Gastrocnemius medialis (tissue), 4 donors: ENCODE results near the gene DIP2B. TPM values are rescaled to one million over a fixed set of nuclear protein-coding genes. Genes with fewer than 3 reads are reported as not detected.

ENCODE experiments used
- ATAC-seq, 2 donors: fragments of 150-250 bp; one replicate each; pipeline ENCODE4 v1.9.1; 2016
- DNase-seq, 2 donors: peaks; one replicate each; pipeline ENCODE4 v3.0.0-alpha.2; 2019
- H3K27ac ChIP-seq, 4 donors: fragments of 200-600 bp; sonication (generic); 1 replicate in 1 of 4; 2 replicates in 3 of 4; pipeline ENCODE4 v1.5.1; 2016 to 2018; ENCODE audit warnings: mild to moderate bottlenecking in 2 of 4, moderate library complexity in 1 of 4
- H3K27me3 ChIP-seq, 3 donors: fragments of 200-600 bp; sonication (generic) in 2 of 3; 1 replicate in 1 of 3; 2 replicates in 2 of 3; pipeline versions ENCODE4 v1.5.1 to v1.6.0; 2016 to 2019; ENCODE audit warnings: mild to moderate bottlenecking in 1 of 3, moderate library complexity in 1 of 3
- H3K36me3 ChIP-seq, 2 donors: fragments of 200-600 bp; sonication (generic) in 1 of 2; one replicate each; pipeline ENCODE4 v1.5.1; 2017 to 2018
- H3K4me1 ChIP-seq, 2 donors: fragments of 200-600 bp; sonication (generic) in 1 of 2; one replicate each; pipeline ENCODE4 v1.5.1; 2016 to 2017; ENCODE audit warnings: mild to moderate bottlenecking in 2 of 2
- H3K4me3 ChIP-seq, 4 donors: fragments of 200-600 bp; sonication (generic) in 3 of 4; 1 replicate in 1 of 4; 2 replicates in 3 of 4; pipeline ENCODE4 v1.5.1; 2016 to 2019; ENCODE audit warnings: mild to moderate bottlenecking in 2 of 4
- H3K9me3 ChIP-seq, 3 donors: fragments of 200-600 bp; sonication (generic) in 2 of 3; 1 replicate in 1 of 3; 2 replicates in 2 of 3; pipeline ENCODE4 v1.5.1; 2016 to 2019
- CTCF ChIP-seq, 5 experiments: fragments of 450-650 bp in 3 of 5; fragments of 200-600 bp in 2 of 5; sonication (generic) in 2 of 5; IDR thresholded peaks in 4 of 5; conservative IDR thresholded peaks in 1 of 5; 1 replicate in 4 of 5; 2 replicates in 1 of 5; pipeline ENCODE4 v1.5.1; 2016 to 2019; ENCODE audit warnings: antibody characterized with exemption in 5 of 5, mild to moderate bottlenecking in 3 of 5, moderate library complexity in 3 of 5
- POLR2A ChIP-seq, 2 donors: fragments of 450-650 bp; IDR thresholded peaks; one replicate each; pipeline ENCODE4 v1.6.1; 2017; ENCODE audit warnings: antibody characterized with exemption in 2 of 2, mild to moderate bottlenecking in 2 of 2, moderate library complexity in 2 of 2
- in situ Hi-C, 4 donors: fragments of 200-750 bp; cut with MboI; loops; one replicate each; pipeline versions ENCODE4 v1.15.0 to v1.8.0; 2017; ENCODE audit warnings: low sequenced_read_pairs in 4 of 4
- intact Hi-C: fragments of 100-400 bp; cut with DNase I; formaldehyde crosslinking; loops from one replicate; pipeline ENCODE4 v1.15.1; 2023; ENCODE audit warnings: low total_unique reads
- total RNA-seq, 4 donors: library from RNA; depleted of rRNA; stranded (reverse); fragments of >200 nt; gene quantifications; one replicate each; pipeline versions ENCODE4 v1.1.0 to v1.2.3, GENCODE V29; 2016

The DIP2B gene
- total RNA-seq, 4 donors from 2014 or later = 11.5 to 15.2 (median 12.2) TPM

GRCh38 chr12:50708631-50709030 is 203.8 kb downstream of the DIP2B start:
- in situ Hi-C loops (no loop called here), intact Hi-C loops (no loop called here)
- Histone ChIP-seq H3K27me3 (no peaks in the 10 kb centered on the region), H3K4me3 (no peak overlapping the region), H3K4me1 (no peaks in the 10 kb centered on the region), H3K36me3 (peaks cover 0 to 63% of the 10 kb centered on the region in 2 donors), H3K27ac (no peak overlapping the region), H3K9me3 (no peaks in the 10 kb centered on the region)
- ATAC-seq = no peak
- DNase-seq = no peak
- TF ChIP-seq POLR2A (IDR thresholded peaks at IDR 0.05) = no peak
- no peak for TF ChIP-seq CTCF (IDR thresholded peaks at IDR 0.05 in 4 of 5, conservative IDR thresholded peaks at IDR 0.05 in 1 of 5)

- intact Hi-C loops = no loop called here
- H3K36me3 ChIP-seq = peaks cover 0 to 63% of the 10 kb centered on the region in 2 donors
- H3K4me1 ChIP-seq = no peaks in the 10 kb centered on the region
Observed at GRCh38 chr12:50711121-50711520, 206.3 kb downstream of the DIP2B start.

GRCh38 chr12:50715174-50715573 is 210.4 kb downstream of the DIP2B start:
- TF ChIP-seq POLR2A (IDR thresholded peaks at IDR 0.05) (no peak), CTCF (IDR thresholded peaks at IDR 0.05 in 4 of 5, conservative IDR thresholded peaks at IDR 0.05 in 1 of 5) (no peak)
- Histone ChIP-seq H3K4me3 (no peak overlapping the region), H3K9me3 (no peaks in the 10 kb centered on the region), H3K27ac (no peak overlapping the region), H3K4me1 (no peaks in the 10 kb centered on the region), H3K36me3 (peaks cover 0 to 56% of the 10 kb centered on the region in 2 donors), H3K27me3 (no peaks in the 10 kb centered on the region)
- ATAC-seq = no peak
- intact Hi-C loops (no loop called here), in situ Hi-C loops (no loop called here)
- no peak for DNase-seq

More at GRCh38 chr12:50711121-50711520, 206.3 kb downstream of the DIP2B start:
- Histone ChIP-seq H3K27ac (no peak overlapping the region), H3K4me3 (no peak overlapping the region), H3K27me3 (no peaks in the 10 kb centered on the region), H3K9me3 (no peaks in the 10 kb centered on the region)
- ATAC-seq (no peak), DNase-seq (no peak)
- TF ChIP-seq POLR2A (IDR thresholded peaks at IDR 0.05) (no peak), CTCF (IDR thresholded peaks at IDR 0.05 in 4 of 5, conservative IDR thresholded peaks at IDR 0.05 in 1 of 5) (no peak)
- in situ Hi-C loops = no loop called here

DNA sequence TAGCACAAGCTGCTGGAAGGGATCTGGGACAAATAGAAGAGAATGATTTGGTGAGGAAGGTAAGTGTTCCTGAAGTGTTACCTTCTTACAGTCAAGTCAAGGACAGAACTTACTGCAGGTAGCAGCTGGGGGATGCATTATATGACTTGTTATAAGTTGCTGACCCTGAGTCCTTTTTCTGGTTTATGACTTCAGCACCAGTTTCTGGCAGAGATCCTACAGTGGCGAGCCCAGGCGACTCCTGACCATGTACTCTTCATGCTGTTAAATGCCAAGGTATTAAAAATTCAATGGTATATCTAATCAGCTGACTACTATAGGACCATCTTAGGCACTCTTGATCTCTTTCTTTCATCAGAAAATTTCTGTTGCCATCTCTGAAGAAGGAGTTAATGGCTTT is 214.0 kb downstream of the DIP2B start:
- no peak overlapping the region for H3K4me3 ChIP-seq
- no peaks in the 10 kb centered on the region for H3K27me3 ChIP-seq
- TF ChIP-seq POLR2A (IDR thresholded peaks at IDR 0.05) (no peak), CTCF (IDR thresholded peaks at IDR 0.05 in 4 of 5, conservative IDR thresholded peaks at IDR 0.05 in 1 of 5) (no peak)
- no peaks in the 10 kb centered on the region for H3K4me1 ChIP-seq
- no peak for DNase-seq
- in situ Hi-C loops (no loop called here), intact Hi-C loops (no loop called here)
- no peaks in the 10 kb centered on the region for H3K9me3 ChIP-seq
- ATAC-seq = no peak
- H3K27ac ChIP-seq = no peak overlapping the region
- H3K36me3 ChIP-seq = peaks cover 6 to 76% of the 10 kb centered on the region in 2 donors

- ATAC-seq (no peak), DNase-seq (no peak)
- Histone ChIP-seq H3K9me3 (no peaks in the 10 kb centered on the region), H3K27me3 (no peaks in the 10 kb centered on the region), H3K4me3 (no peak overlapping the region), H3K27ac (no peak overlapping the region), H3K4me1 (no peaks in the 10 kb centered on the region), H3K36me3 (peaks cover 6 to 75% of the 10 kb centered on the region in 2 donors)
- intact Hi-C loops (no loop called here), in situ Hi-C loops (no loop called here)
- TF ChIP-seq CTCF (IDR thresholded peaks at IDR 0.05 in 4 of 5, conservative IDR thresholded peaks at IDR 0.05 in 1 of 5) = no peak
- TF ChIP-seq POLR2A (IDR thresholded peaks at IDR 0.05) = no peak
Observed at GRCh38 chr12:50720085-50720484, 215.3 kb downstream of the DIP2B start.
